Non-pigmented ciliary epithelial cell (primary cell): ENCODE results near the gene MAP4K4.

Source experiments
- DNase-seq: peaks from one replicate; pipeline ENCODE4 v3.0.0-alpha.2; 2010; ENCODE audit warnings: low read depth

MAP4K4 gene

DNA sequence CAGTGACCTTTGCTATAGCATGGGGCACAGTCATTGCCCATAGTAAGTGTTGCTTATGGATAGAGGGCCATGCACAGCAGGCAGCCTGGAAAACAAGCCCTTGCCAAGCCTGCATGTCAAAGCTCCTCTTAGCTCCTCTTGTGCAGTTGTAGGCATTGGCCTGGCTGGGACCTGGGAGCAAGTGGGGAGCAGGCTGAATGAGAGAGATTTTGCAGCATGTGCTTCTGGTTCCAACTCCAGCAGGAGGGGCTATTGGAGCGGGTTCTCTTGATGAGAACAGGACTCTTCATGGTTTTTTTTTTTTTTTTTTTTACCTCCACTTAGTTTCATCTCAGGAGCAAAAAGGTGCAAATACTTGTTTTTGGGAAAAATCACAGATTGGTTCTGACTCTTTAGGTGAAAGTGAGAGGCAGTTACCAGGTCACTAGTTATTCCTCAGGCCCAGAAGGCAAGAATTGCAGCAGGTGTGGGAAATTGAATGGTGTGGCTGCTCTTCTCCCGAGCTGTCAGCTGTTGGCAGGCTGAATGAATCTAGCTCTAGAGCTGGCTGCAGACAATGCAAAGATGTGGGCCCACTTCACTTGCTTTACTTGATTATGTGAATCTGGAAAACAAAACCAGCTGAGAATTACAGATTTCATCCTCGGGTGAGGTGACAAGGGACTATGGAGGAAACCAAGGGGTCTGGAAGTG lies 95.9 kb downstream of the MAP4K4 start:
- DNase-seq, result no peak

DNA sequence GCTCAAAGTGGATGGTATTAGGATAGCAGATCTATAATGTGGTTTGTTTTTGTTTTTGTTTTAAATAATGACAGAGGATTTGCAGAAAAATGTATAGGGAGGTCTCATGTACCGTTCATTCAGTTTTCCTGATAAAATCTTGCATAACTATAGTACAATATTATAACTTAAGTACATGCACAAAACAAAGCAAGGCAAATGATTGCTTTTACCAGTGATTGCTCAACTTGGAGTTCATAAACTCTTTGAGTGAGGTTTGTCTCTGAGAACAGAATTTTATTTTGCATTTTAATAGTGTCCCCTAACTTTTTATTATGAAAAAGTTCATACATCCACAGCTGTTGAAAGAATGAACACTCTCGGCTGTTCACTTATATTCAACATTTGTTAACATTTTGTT lies 96.6 kb downstream of the MAP4K4 start:
- DNase-seq, result no peak

DNA sequence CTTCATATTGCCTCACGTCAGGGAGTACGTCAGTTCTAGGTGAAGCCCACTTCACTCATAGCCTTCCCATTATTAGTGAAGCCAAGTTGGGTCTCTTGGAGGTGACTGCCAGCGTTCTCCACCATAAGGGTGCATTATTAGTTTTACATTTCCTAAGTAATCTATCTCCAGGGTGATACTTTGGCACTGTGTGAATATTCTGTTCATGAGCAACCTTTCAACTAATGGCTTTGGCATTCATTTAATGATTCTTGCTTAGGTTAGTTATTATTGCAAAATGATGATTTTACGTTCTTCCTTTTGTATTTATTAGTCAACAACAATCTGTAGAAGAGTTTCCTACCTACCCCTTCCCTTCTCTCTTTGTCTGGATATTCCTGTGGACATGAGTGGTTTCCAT lies 97.5 kb downstream of the MAP4K4 start:
- no peak for DNase-seq

DNA sequence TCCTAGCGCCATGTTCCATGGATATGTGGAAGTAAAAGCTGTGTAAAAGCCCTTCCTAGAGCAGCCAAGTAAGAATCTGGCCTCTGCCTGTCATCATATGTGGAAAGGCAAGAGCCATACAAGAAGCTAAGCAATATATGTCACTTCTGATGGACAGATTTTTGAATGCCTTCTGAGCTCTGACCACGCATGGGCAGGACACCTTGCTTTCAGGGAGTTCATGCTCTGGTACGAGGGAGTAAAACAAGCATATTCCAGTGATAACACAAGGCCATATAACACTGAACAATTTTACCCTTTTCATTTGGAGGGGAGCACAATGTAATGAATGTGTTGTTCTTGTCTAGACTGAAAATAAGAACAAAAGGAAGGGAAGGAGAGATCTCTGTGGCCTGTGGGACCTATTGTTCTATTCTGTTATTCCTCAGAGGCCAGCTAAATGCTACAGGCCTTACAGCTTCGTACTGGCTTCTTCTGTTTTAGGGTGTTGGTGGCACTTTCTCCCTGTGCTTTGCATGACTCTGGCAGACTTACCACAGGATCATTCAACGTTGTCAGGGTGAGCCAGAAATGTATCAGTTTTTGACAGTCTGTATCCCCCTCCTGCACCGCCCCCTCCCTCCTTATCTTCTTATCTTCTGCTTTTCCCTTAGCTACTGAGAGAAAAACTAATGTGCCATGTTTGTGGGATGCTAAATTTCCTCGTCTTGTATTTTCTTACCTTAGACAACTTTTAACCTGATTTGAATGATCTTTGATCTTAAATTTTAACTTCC lies 99.5 kb downstream of the MAP4K4 start:
- no peak for DNase-seq

DNA sequence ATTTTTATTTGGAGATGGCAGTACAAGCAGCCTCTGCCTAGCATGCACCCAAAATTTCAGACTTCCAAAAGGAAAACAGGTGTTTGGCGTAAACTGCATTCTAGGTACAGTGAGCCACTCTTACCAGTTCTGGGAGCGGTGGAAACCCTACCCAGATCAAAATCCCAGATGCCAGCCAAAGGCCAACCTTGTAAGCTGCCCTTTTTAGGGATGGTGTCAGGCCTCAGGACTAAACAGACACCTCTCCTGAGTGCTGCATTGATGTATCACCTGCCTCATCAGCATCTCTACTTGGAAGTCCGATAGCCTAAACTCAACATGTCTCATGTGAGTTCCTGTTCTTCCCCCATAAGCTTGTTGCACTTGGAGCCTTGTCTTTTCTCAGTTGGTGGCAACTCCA lies 104.0 kb downstream of the MAP4K4 start:
- no peak for DNase-seq

DNA sequence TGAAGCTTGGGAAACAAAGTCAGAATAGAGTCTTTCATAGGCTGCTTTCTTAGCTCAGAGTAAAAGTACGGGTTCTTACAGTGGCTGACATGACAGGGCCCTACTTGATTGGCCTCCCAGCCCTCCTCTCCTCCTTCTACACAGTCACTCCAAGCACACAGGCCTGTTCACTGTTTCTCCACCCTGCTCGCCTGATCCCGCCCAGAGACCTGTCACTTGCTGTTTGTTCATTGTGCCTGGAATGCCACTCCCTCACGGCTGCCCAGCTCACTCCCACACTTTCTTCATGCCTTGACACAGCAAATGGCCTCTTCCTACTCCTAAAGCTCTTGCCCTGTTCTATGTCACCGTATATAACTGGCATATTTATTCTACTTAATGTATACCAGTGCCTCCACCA lies 104.8 kb downstream of the MAP4K4 start:
- DNase-seq, result no peak

DNA sequence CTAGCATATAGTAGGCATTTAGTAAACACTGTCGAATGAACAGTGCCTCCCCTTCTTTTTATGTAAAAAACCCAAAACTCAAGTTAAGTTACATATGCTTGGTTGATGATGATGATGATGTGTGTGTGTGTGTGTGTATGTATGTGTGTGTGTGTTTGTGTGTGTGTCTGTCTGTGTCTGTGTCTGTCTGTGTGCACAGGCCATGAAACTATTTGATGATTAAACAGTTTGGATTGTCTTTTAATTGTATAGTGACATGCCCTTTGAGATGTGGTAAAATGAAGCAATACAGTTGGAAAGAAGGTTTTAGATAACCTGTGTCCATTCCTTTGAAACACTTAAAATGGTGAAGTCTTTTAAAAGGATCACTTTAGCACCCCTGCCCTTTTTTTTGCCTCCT lies 105.6 kb downstream of the MAP4K4 start:
- no peak for DNase-seq

DNA sequence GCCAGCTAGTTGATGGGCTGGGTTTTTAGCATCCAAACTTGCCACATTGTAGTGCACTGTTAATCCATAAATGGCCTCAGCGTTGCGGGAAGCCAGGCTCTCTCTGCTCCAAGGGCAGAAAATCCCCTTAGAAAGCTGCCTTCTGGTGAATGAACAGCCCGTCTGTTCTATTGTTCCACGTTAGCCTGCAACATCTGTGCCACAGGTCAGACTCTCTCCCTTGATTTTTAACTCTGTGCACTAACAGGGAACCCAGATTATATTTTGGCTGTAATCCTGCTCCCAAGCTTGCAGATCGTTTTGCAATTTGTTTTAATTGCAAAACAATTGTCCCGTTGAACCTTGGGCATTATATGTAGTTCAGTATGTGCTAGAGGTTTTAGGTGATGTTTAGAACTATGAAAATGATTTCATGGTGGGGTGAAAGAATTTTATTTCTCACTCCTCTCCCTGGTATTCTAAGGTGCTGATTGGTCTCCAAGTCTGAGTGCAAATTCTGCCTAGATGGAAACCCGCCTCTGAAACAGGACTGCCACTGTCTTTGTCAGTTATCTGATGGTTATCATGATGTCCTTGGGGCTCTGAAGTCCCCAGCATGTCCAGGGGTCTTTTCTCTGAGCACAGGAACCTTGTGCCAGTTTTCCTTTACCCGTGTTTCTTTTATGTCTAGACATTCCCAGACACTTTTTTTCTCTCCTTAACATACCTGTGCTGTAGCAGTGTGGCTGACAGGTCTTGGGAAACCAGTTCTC lies 106.6 kb downstream of the MAP4K4 start:
- no peak for DNase-seq

DNA sequence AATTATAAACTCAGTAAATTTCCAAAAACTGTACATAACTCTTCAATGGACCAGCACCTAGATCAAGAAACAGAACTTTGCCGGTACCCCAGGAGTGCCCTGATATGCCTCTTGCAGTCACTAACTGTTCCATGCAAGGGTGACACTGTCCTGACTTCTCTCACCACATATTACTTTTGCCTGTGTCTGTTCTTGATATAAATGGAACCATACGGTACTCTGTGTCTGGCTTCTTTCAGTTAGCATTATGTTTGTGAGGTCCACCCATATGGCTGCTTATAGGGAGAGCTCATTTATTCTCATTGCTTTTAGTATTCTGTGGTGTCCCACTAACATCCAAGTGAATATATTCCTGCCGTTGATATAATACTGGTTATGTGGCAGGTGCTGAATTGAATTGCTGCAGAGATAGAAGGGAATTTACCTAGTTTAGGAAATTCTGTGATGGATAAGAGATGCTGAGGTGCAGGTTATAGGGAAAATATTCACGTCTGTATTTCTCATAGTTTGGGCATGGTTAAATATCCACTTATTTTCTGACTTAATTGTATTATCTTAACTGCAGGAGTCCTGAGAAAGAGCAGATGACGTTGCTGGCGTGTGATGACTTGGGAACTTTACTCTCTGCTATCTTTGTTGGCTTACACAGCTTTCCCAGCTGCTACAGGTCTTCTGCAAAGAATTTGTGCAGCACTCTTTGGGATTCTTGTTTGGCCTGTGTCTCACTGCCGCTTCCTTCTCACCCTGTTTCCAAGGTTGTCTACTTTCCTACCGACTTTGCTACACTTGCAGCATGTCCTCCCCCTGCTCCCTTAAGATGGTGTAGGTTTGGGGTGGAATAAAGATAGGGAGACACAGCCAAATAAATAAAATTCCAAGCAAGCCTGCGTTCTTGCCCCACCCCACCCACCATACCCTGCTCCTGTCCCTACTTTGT lies 107.9 kb downstream of the MAP4K4 start:
- no peak for DNase-seq

DNA sequence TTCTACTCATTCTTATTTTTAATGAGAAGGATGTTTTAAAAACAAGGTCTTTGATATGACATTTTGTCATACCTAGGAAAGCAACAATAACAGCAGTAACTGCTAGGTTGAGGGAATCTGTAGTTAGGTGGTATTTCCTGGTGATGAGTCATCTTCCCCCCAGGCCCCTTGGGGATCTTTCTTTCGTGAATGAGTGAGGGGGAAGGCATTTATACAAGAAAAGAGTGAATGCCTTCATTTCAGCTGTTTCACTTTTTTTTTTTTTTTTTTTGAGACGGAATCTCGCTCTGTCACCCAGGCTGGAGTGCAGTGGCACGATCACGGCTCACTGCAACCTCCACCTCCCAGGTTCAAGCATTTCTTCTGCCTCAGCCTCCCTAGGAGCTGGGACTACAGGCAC lies 108.6 kb downstream of the MAP4K4 start:
- DNase-seq, result no peak

DNA sequence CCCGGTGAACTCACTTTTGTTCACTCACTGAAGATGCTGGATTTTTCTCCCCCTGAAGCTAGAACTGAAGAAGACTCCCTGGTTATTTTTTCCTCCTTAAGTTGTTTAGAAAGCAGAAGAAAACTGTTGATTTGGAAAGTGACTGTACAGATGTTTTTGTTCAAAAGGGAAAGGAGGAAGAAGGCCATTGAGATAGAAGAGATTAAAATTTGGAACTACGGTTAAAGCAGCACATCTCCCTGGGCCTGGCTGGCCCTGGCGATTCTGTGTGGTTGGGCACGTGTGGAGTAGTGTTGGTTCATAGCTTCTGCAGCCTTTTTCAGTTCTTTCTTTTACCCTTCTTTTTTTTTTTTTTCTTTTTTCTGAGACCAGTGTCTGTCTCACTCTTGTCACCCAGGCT lies 109.2 kb downstream of the MAP4K4 start:
- DNase-seq, result no peak

DNA sequence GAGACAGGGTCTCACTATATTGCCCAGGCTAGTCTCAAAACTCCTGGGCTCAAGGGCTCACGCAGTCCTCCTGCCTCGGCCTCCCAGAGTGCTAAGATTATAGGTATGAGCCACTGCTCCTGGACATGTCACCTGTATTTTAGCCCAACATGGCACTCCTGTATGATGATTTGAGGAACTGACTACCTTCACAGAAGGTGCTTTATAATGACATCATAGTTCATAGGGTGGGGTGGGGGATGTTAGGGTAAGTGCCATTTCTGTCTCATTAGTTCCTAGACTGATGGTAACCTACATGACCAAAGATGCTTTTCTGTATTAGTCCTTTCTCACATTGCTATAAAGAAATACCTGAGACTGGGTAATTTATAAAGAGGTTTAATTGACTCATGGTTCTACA lies 109.7 kb downstream of the MAP4K4 start:
- DNase-seq, result no peak

DNA sequence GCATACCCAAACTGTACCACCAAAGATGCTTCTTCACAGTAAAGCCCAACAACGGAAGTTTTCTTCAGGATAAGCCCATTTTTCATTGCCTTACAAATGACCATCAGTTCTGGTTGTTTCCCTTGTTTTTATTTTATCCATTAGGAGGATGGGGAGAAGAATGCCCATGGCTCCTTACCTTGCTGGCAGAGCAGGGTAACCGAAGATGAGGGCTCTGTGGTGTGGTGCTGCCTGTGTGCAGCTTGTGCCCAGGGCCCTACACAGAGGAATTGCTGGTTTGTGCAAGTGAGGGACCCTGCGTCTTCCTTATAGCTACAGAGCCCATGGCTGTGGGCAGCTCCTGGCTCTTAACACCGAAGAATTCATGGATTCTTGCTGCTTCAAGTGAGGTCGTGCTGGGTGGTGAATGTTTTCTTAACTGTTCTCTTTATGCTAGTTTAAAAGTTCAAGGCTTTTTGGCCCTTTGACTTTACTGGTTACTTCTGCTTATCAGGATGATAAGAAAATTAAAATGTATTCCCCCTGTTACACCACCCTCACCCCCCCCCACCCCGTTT lies 110.6 kb downstream of the MAP4K4 start:
- DNase-seq, result no peak

DNA sequence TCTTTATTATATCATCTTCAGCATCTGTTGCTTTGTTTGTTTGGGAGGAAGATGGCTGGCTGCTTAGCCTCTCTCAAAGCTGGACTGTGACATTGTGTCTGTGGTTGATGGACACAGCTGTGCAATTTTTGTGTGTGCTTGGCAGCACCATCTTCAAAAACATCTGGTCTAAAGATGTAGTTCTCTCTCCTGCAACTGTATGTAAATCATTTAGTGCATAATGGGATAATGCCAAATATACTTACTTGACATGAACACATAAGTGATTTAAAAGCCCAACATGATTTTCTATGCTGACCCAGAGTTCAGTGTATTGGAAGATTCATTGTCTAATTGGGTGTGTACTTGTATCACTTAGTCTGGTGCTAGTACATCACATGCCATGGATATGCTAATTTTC lies 112.2 kb downstream of the MAP4K4 start:
- DNase-seq, result no peak

DNA sequence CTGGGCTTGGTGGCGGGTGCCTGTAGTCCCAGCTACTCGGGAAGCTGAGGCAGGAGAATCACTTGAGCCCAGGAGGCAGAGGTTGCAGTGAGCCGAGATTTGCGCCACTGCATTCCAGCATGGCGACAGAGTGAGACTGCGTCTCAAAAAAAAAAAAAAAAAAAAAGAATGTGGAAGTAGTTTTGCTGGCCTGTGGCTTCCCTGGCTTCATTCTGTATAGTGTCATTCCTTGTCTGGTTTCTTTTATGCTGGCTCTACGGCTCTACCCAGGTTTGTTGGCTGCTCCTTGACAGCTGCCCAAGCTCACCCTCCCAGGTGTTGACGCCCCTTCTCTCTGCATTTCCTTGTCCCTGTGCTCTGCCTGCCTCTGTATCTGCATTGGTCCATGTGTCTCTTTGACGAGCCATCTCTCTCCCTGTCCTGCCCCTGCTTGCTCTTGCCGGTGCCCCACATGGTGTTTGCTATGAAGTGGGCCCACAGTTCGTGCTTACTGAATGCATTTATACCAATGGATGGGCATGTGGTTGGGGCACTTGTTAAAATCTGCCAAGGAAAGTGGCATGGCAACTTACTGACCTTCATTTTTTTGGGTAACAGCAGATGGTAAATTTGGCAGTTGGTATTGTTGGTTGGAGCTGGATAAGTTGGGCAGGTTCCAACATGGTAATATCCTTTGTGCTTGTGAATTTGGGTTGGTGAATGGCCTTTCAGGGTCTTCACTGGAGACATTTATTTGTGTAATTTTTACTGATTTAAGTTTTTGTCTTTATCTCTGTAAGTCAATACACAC lies 113.9 kb downstream of the MAP4K4 start:
- DNase-seq, result no peak

DNA sequence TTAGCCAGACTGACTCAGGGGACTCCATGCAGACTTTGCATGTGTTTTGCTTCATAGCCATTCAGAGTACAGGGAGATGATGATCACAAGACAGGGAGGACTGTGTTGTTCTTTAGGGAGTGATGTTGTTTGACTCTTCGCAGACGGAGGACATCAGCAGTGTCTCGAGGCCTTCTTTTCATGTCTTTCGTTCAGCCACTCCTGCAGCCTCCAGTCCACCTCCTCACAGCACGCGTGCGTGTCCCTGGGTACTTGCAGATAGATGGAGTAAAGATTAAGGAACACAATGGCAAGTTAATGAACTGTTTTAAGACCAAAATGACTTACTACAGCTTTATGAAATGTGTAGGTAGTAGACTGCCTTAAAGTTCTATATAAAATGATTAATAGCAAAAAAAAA lies 114.7 kb downstream of the MAP4K4 start:
- no peak for DNase-seq

DNA sequence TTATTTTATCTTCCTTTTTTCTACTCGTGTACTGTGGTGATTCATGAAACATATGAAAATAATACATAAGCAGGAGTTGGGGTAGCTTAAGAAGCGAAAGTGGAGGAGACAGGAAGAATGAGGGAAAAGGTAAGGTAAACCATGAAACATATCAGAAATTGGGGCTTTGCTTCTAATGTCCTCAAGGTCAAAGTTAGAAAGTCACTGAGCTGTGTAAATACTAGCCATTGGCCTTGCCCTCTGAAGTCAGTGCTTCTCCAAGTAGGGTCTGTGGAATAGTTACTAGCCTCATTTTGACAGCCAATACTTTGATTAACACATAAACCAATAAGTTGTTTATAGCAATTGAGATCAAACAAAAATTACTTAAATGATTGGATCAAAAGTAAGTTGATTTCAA lies 117.2 kb downstream of the MAP4K4 start:
- no peak for DNase-seq

DNA sequence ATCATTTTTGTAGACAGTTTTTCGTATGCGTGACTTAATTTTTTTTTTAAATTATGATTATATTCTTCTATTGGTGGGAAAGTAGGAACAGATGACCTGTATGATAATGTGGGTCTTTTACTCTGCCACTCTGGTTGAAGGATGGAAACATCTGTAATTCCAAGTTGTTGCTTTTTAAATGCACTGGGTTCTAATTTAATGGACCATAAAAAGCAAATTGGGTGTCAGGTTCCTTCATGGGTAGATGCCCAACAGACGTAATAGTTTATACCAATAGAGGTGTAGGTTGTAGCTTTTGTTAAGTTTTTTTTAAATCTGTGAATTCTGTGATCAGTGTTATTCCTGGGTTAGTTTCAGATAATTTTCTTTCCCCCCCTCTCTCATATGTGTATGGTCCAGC lies 117.6 kb downstream of the MAP4K4 start:
- DNase-seq, result no peak

DNA sequence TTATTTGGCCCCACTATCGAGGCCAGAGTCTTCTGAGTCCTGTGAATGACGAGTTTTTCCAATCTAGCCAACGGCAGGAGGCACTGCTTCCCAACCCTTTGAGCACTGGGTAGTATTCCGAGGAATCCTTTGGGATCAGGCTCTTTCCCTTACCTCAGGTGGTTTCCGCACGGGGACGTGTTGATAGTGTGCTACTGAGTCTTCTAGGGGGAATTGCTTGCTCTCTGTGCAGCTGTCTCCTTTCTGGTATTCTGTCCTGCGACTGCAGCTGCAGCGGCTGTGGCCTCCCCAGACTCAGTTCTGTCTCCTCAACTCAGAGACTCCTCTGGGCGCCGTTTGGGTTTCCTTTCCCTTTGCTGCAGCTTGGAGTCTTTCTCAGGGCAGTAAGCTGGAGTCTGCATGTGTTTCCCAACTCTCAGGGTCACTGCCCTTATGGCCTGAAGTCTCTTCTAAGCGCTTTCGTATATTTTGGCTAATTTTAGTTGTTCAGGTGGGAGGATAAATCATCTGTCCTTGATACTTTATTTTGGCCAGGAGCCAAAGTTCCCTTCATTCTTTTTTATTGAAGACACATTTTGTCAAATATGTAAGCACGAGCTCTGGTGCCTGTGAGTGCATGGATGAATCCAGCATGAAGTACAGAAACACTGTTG lies 118.4 kb downstream of the MAP4K4 start:
- no peak for DNase-seq

DNA sequence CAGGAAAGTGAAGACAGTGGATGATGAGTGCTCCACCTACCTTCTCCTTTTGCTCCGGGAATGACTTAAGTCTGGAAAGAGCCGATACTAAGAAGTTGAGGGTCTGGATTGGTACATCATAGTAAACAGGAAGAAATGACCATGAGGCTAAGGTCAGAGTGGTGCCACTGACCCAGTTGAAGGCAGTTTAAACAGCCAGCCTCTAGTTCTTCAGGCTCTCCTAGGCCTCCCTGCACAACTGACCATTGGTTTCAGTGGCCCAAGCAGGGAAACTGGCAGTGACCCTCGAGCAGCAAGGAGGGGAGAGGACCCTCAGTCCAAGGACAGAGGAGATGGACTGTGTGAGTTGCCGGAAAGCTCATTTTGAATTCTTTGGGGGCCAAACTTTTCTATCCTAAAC lies 119.1 kb downstream of the MAP4K4 start:
- DNase-seq, result no peak
